LNCaP clone FGC (cell line): Measurements from ENCODE around the gene HOXD8.

Source experiments
- DNase-seq: peaks from one replicate; pipeline ENCODE4 v3.0.0-alpha.2; 2011; ENCODE audit warnings: low read depth
- H3K4me3 ChIP-seq: 2 replicates; pipeline ENCODE4 v1.5.1; 2011; ENCODE audit warnings: mild to moderate bottlenecking, low read depth, low read length, control low read depth
- CTCF ChIP-seq: IDR thresholded peaks from 2 replicates; pipeline ENCODE4 v1.5.1; 2012; ENCODE audit warnings: mild to moderate bottlenecking; ENCODE audit not compliant: control insufficient read depth, insufficient read depth; ENCODE audit errors: extremely low read depth

The HOXD8 gene

DNA sequence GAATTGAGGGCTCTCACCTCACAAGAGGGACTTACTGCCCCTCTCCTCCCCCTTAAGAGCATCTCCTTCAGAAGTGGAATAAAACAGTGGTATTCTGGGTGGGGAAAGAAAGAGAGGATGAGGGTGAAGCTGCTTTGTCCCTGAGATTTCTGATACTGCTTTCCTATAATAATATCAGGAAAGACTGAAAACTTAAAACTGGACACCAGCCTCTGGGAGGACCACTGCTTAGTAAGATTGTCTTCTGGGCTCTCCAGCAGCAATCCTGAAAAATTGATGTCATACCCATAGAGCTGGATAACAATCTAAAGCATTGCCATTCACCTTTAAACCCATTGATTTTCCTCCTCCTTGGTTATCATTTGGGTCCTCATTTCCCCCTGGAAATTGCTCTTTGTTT is 17.1 kb downstream of the HOXD8 start:
- TF ChIP-seq CTCF: no peak
- DNase-seq: no peak

DNA sequence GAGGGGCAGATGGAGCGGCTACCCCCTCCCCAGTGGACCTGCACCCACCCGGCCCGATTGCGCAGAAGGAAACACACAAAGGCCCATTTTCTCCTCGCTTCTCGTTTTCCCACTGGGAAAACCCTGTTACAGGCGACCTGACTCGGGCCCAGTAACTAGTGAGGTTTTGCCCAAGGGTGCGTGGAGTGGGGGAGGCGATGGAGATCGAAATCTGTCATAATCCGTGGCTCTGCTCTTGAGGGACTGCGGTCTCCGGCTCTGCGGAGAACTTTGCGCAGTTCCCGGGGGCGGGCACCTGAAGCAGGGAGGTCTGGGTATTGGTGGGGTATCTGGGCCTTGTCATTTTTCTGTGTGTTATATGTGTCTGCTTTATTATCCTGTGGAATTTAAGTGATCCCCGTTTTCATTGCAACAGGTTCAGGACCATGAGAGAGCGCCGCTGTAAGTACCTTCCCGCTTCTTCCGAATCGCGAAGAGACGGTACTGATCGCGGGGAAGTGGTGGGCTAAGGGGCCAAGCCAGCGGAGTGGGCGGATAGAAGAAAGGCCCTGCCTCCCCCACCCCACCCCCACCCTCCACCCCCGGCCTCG is 17.8 kb downstream of the HOXD8 start:
- no peak for DNase-seq
- no peak overlapping the region for H3K4me3 ChIP-seq
- TF ChIP-seq CTCF: no peak

More for the DNA sequence above, 17.1 kb downstream of the HOXD8 start:
- H3K4me3 ChIP-seq: no peak overlapping the region

DNA sequence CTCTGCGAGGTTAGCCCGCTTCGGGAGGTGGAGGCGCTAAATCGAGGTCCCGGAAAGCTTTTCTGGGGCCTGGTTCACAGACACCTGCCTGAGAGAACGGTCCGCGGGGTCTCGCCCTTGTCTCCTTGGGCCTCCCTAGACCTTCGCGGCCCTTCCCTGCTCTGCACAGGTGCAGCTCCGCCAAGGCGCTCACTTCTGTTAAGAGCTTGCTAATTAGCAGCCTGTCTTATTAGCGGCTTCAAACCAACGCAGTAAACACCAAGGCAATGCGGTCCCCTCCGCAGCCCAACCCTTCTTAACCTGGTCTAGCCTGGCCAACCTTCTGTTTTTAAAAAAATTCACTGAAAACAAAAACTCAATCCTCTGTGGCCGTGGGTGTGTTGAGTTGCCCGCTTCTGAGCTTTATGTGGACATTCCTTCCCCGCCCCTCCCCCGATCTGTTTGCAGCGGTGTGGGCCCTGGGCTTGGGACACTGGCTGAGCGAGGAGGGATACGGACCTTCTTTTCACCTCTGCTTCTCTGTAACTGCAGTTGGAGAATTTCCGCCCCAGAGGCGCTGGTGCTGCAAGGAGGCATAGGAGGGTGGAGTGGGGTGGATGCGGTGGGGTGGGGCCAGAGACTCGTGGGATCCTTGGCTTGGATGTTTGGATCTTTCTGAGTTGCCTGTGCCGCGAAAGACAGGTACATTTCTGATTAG is 18.4 kb downstream of the HOXD8 start:
- DNase-seq: no peak
- no peak overlapping the region for H3K4me3 ChIP-seq
- TF ChIP-seq CTCF: no peak

- H3K4me3 ChIP-seq: no peak overlapping the region
- no peak for DNase-seq
- no peak for TF ChIP-seq CTCF
These were observed 19.4 kb downstream of the HOXD8 start for GRCh38 chr2:176148751-176149421.

- no peak overlapping the region for H3K4me3 ChIP-seq
- no peak for DNase-seq
- no peak for TF ChIP-seq CTCF
These were observed 20.0 kb downstream of the HOXD8 start for GRCh38 chr2:176149481-176149938.

GRCh38 chr2:176149939-176150583 is 20.6 kb downstream of the HOXD8 start:
- DNase-seq: no peak
- no peak for TF ChIP-seq CTCF

More at GRCh38 chr2:176149939-176150583, 20.6 kb downstream of the HOXD8 start:
- H3K4me3 ChIP-seq: no peak overlapping the region
